ENCODE measurements around the gene SNX20.

SNX20 gene

GRCh38 chr16:50681021-50681885 lies at the start of gene SNX20:
SNX20 (minus strand) TSS chr16:50681312; CDS start chr16:50677526, 3,786 bp downstream.
- no peaks in the 10 kb centered on the region for H3K4me1 ChIP-seq (ENCODE audit: insufficient read depth, low read length)
- H3K9ac ChIP-seq (ENCODE audit: low read depth, low read length): no peak within 1 kb of the TSS

DNA sequence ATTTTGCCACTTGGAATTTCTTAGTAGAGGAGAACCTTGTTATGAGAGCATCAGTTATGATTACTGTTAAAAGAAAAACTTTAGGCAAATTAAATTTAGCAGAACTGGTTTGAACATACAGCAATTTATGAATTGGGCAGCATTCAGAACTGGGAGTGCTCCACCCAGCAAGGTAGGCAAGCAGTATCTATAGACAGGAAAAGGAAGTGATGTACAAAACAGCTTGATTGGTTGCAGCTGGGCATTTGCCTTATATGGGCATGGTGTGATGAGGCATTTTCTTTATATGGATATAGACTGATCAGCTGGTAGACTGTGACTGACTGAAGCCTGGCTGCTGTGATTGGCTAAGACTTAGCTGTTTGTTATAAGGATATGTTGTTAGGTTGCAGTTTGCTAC lies 43.2 kb upstream of the SNX20 start:
- Histone ChIP-seq H3K9me3 (ENCODE audit: control insufficient read depth, insufficient read depth, low read length) (no peaks in the 10 kb centered on the region), H3K36me3 (ENCODE audit: insufficient read depth, low read length) (no peaks in the 10 kb centered on the region)

More at GRCh38 chr16:50681021-50681885, at the start of gene SNX20:
- Histone ChIP-seq H3K9me3 (ENCODE audit: control insufficient read depth, insufficient read depth, low read length) (no peaks in the 10 kb centered on the region), H3K36me3 (ENCODE audit: insufficient read depth, low read length) (no peaks in the 10 kb centered on the region)

DNA sequence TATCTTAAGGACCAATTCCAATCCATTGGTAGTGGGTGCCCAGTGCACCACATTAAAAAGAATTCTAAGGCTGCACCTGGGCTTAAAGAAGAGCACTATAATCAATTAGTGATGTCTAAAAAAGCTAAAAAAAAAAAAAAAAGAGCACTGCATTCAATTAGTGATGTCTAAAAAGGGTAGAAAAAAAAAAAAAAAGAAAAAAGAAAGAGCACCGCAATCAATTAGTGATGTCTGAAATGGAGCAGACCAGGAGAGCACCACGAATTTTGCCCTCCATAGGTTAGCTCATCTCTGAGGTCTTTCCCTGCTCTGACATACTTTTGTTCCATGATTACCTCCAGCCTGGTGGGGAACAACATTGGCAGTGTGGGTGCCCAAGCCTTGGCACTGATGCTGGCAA lies 41.8 kb upstream of the SNX20 start:
- Histone ChIP-seq H3K9me3 (ENCODE audit: control insufficient read depth, insufficient read depth, low read length) (no peaks in the 10 kb centered on the region), H3K4me1 (ENCODE audit: insufficient read depth, low read length) (no peaks in the 10 kb centered on the region), H3K9ac (ENCODE audit: low read depth, low read length) (no peak overlapping the region), H3K36me3 (ENCODE audit: insufficient read depth, low read length) (no peaks in the 10 kb centered on the region)

More for the DNA sequence above, 43.2 kb upstream of the SNX20 start:
- no peaks in the 10 kb centered on the region for H3K4me1 ChIP-seq (ENCODE audit: insufficient read depth, low read length)
- no peak overlapping the region for H3K9ac ChIP-seq (ENCODE audit: low read depth, low read length)

DNA sequence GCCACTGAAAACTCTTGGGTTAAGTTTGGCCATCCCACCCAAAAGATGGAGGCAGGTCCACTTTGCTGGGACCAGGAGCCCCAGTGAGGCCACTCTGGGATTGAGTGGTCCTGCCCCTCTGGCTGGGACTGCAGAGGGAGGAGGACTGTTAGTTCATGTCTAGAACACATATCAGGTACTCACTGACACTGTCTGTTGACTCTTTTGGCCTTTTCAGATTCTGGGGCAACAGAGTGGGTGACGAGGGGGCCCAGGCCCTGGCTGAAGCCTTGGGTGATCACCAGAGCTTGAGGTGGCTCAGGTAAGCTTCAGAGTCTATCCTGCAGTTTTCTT lies 41.3 kb upstream of the SNX20 start:
- Histone ChIP-seq H3K36me3 (ENCODE audit: insufficient read depth, low read length) (no peaks in the 10 kb centered on the region), H3K9ac (ENCODE audit: low read depth, low read length) (no peak overlapping the region), H3K9me3 (ENCODE audit: control insufficient read depth, insufficient read depth, low read length) (no peaks in the 10 kb centered on the region), H3K4me1 (ENCODE audit: insufficient read depth, low read length) (no peaks in the 10 kb centered on the region)

- H3K9me3 ChIP-seq (ENCODE audit: control insufficient read depth, insufficient read depth, low read length): no peaks in the 10 kb centered on the region
Observed at GRCh38 chr16:50721549-50722404, 40.7 kb upstream of the SNX20 start.

GRCh38 chr16:50719401-50720337 lies 38.6 kb upstream of the SNX20 start:
- Histone ChIP-seq H3K36me3 (ENCODE audit: insufficient read depth, low read length) (no peaks in the 10 kb centered on the region), H3K9me3 (ENCODE audit: control insufficient read depth, insufficient read depth, low read length) (no peaks in the 10 kb centered on the region), H3K9ac (ENCODE audit: low read depth, low read length) (no peak overlapping the region), H3K4me1 (ENCODE audit: insufficient read depth, low read length) (no peaks in the 10 kb centered on the region)

More at GRCh38 chr16:50721549-50722404, 40.7 kb upstream of the SNX20 start:
- no peak overlapping the region for H3K9ac ChIP-seq (ENCODE audit: low read depth, low read length)
- H3K36me3 ChIP-seq (ENCODE audit: insufficient read depth, low read length): no peaks in the 10 kb centered on the region
- H3K4me1 ChIP-seq (ENCODE audit: insufficient read depth, low read length): no peaks in the 10 kb centered on the region

- H3K9ac ChIP-seq (ENCODE audit: low read depth, low read length): no peak overlapping the region
Observed at GRCh38 chr16:50718761-50719400, 37.8 kb upstream of the SNX20 start.

DNA sequence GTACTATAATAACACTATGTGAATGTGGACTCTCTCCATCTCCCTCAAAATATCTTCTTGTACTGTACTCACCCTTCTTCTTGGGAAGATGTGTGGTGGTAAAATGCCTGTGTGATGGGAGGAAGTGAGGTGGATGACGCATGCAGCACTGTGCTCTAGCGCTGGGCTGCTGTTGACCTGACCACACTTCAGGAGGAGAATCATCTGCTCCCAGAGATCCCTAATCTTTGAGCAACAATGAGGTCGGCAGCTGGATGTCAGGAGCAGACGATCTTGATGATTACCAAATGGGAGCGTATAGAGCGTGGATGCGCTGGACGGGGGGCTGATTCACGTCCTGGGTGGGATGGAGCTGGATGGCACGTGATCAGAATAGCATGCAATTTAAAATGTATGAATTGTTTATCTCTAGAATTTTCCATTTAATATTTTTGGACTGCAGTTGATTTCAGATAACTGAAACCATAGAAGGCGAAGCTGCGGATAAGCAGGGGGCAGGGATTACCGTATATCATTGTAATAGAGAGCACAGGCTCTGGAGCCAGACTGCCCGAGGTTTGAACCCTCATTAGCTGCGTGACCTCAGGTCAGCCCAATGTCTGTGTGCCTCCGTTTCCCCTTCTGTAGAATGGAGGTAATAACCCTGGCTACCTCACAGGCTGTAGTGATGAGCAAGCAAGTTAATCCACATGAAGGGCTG lies 37.1 kb upstream of the SNX20 start:
- no peak overlapping the region for H3K9ac ChIP-seq (ENCODE audit: low read depth, low read length)
- no peaks in the 10 kb centered on the region for H3K36me3 ChIP-seq (ENCODE audit: insufficient read depth, low read length)
- no peaks in the 10 kb centered on the region for H3K9me3 ChIP-seq (ENCODE audit: control insufficient read depth, insufficient read depth, low read length)
- peaks cover 6% of the 10 kb centered on the region; the same call in 1 of the 2 replicates for H3K4me1 ChIP-seq (ENCODE audit: insufficient read depth, low read length)

More at GRCh38 chr16:50718761-50719400, 37.8 kb upstream of the SNX20 start:
- Histone ChIP-seq H3K9me3 (ENCODE audit: control insufficient read depth, insufficient read depth, low read length) (no peaks in the 10 kb centered on the region), H3K36me3 (ENCODE audit: insufficient read depth, low read length) (no peaks in the 10 kb centered on the region), H3K4me1 (ENCODE audit: insufficient read depth, low read length) (peaks cover 3% of the 10 kb centered on the region; the same call in 1 of the 2 replicates)

GRCh38 chr16:50717494-50717893 lies 36.4 kb upstream of the SNX20 start:
- Histone ChIP-seq H3K9ac (ENCODE audit: low read depth, low read length) (no peak overlapping the region), H3K4me1 (ENCODE audit: insufficient read depth, low read length) (peaks cover 6% of the 10 kb centered on the region; the same call in 1 of the 2 replicates), H3K9me3 (ENCODE audit: control insufficient read depth, insufficient read depth, low read length) (no peaks in the 10 kb centered on the region), H3K36me3 (ENCODE audit: insufficient read depth, low read length) (no peaks in the 10 kb centered on the region)

GRCh38 chr16:50717091-50717490 lies 36.0 kb upstream of the SNX20 start:
- H3K9ac ChIP-seq (ENCODE audit: low read depth, low read length): no peak overlapping the region
- peaks cover 6% of the 10 kb centered on the region; the same call in 1 of the 2 replicates for H3K4me1 ChIP-seq (ENCODE audit: insufficient read depth, low read length)
- H3K9me3 ChIP-seq (ENCODE audit: control insufficient read depth, insufficient read depth, low read length): no peaks in the 10 kb centered on the region
- H3K36me3 ChIP-seq (ENCODE audit: insufficient read depth, low read length): no peaks in the 10 kb centered on the region

DNA sequence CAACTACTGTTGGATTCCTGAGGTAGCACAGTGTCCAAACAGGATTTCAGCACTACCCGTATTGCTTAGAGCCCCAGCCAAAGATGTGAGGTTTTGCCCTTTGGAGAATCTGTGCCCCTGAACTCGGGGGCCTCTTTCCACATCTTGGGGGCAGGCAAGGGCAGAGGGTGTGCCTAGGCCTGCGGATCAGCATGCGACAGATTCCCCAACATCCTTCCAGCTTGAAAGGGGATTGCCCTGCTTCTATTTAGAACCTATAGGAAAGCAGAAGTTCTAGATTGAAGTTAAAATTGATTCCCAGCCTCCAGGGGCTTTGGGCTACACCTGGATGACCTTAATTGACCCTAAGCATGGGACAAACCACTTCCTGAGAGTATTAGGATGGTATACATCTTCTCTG lies 31.8 kb upstream of the SNX20 start:
- Histone ChIP-seq H3K4me1 (ENCODE audit: insufficient read depth, low read length) (peaks cover 6% of the 10 kb centered on the region; the same call in 1 of the 2 replicates), H3K9ac (ENCODE audit: low read depth, low read length) (no peak overlapping the region), H3K9me3 (ENCODE audit: control insufficient read depth, insufficient read depth, low read length) (no peaks in the 10 kb centered on the region), H3K36me3 (ENCODE audit: insufficient read depth, low read length) (no peaks in the 10 kb centered on the region)

GRCh38 chr16:50712560-50712898 lies 31.4 kb upstream of the SNX20 start:
- no peaks in the 10 kb centered on the region for H3K36me3 ChIP-seq (ENCODE audit: insufficient read depth, low read length)
- no peaks in the 10 kb centered on the region for H3K9me3 ChIP-seq (ENCODE audit: control insufficient read depth, insufficient read depth, low read length)
- H3K9ac ChIP-seq (ENCODE audit: low read depth, low read length): no peak overlapping the region
- H3K4me1 ChIP-seq (ENCODE audit: insufficient read depth, low read length): peaks cover 6% of the 10 kb centered on the region; the same call in 1 of the 2 replicates
